HS-27A (cell line): ENCODE measurements around the gene ZSCAN12.
"Not testable (repeated sequence)": the region's sequence is repeated elsewhere in the genome, so short reads cannot be mapped to it uniquely, and the experiment has no call there.

Experiments
- DNase-seq: peaks from one replicate; pipeline ENCODE4 v3.0.0-alpha.2; 2012; ENCODE audit warnings: low read depth, missing footprints

Gene ZSCAN12

DNA sequence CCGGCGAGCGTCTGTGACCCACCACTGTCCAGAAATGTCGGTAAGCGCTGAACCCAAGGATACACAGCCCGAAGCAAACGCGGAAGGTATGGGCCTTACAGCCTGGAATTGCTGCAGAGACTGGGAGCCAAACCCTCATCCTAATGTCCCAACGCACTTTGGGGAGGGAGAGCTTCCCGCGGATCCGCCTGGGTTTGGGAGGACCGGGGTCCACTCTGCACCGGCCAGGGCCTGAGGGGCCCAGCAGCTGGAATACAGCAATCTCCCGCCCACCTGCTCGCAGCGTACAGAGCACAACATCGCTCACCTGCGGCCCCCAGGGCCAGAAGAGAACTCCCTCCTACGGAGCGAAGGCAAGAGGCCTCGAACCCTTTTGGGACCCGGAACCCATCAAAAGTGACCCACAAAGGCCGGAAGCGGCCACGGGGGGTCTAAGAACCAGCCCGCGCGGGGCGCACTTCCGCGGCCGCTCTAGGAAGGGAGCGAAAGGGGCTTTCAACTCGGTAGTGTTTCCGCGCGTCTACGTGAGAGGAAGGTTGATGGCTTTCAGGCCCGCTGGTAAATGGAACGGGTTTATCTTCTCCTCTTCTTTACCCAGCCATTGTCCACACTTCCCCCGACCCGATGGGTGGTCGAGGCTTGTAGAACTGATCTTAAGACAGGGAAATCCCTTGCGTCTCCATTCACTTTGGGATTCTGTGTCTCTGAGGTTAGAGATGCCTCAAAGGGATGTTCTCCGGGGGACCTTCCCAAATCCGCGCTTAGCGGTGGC lies at the start of gene ZSCAN12:
Gene ZSCAN12 (minus strand): TSS at position 398 of the 772 bp plus-strand sequence. CDS start 1,342 bp downstream, outside the sequence.
- peak; percentile 78 for DNase-seq

GRCh38 chr6:28449056-28449455 lies 49.5 kb upstream of the ZSCAN12 start:
- no peak for DNase-seq

DNA sequence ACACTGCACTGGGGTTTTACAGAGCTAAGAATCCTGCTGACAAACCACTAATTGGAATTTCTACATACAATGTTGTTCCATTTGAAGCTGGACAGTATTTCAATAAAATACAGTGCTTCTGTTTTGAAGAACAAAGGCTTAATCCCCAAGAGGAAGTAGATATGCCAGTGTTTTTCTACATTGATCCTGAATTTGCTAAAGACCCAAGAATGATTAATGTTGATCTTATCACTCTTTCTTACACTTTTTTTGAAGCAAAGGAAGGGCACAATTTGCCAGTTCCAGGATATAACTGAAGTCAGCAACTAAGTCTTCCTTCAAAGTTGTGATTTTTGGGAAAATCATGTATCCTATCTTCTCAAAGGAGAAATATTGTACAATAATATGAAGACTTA lies 48.0 kb upstream of the ZSCAN12 start:
- DNase-seq: not testable (repeated sequence)

- no peak for DNase-seq
Observed at GRCh38 chr6:28446818-28447511, 47.4 kb upstream of the ZSCAN12 start.

GRCh38 chr6:28444759-28445158 lies 45.2 kb upstream of the ZSCAN12 start:
- DNase-seq: not testable (repeated sequence)

DNA sequence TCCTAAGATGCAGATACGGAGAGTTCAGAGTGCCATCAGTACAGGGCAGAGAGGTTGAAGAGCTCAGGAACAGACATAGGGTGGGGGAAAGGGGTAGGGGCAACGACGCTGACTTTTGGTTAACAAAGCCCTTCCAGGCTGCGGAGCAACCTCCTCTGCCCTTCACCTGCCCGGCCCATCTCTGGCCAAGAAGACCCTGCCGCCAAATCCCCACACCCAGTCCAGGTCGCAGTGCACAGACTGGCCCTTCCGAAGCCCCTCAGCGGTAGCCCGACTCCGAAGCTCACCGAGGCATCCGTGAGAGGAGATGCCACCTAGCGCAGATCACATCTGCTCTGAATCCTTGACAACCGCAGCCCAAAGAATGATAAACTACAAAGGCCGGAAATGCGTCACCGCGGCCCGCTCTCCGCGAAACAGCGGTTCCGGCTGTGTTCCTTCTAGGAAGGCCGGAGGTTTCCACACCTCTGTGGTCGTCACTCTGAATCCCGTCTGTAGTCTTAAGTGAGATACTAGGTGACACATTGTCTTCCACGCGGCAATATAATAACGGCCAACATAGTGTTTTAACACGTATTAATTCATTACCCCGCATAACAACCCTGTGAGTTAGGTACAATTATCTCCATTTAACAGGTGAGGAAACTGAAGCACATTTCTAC lies 43.7 kb upstream of the ZSCAN12 start, which contains the start of gene ZSCAN23:
Gene ZSCAN23 (minus strand): TSS at position 380 of the 662 bp plus-strand sequence. CDS start 7,225 bp downstream, outside the sequence.
- DNase-seq: peak; percentile 62

- no peak for DNase-seq
Observed at GRCh38 chr6:28442586-28442985, 43.0 kb upstream of the ZSCAN12 start.

- DNase-seq: no peak
Observed at GRCh38 chr6:28436404-28436803, 36.9 kb upstream of the ZSCAN12 start.

DNA sequence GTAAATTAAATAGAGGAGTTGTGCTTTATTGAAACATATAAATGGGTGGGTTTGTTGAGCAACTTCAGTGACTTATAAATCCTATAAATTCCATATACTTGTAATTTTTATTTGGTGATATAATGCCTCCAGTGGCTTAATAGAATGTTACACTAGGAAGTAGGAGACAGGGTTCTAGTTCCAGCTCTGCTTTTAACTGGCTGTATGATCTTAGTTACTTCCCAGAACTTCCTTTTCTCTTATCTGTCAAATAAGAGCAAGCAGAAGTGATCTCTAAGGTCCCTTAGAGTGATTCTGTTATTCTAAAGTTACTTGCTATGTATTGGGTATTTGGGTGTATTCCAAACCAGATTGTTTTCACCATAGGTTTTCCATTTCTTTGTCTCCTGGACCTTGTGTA lies 33.6 kb upstream of the ZSCAN12 start:
- no peak for DNase-seq

- no peak for DNase-seq
Observed at GRCh38 chr6:28429781-28430180, 30.2 kb upstream of the ZSCAN12 start.

- no peak for DNase-seq
Observed at GRCh38 chr6:28425944-28426541, 26.5 kb upstream of the ZSCAN12 start.

DNA sequence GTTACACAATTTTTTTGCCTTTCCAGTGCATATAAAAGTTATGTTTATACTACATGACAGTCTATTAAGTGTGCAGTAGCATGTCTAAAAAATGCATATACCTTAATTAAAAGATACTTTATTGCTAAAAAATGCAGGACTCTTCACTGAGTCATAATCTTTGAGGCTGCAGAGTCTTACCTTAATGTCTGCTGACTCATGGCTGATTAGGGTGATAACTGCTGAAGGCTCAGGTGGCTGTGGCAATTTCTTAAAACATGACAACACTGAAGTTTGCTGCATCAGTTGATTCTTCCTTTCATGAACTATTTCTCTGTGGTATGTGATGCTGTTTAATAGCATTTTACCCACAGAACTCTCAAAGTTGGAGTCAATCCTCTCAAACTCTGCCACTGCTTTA lies 24.6 kb upstream of the ZSCAN12 start:
- no peak for DNase-seq

DNA sequence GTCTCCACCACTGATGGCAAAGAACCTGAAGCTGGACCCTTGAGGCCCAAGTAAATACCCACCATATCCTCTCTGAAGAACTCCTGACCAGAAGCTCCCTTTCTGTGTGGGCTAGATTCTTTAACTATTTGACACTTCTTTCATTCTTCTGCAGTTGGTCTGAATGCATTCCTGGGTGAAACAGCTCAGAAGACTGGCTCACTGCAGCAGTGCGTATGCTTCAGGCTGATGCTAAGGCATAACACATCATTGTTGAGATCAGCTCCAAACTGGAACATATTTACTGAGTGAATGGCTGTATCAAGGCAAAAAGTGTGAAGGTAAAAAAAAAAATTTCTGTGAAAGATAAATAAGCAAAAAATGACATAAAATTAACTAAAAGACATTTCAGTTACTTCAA lies 24.0 kb upstream of the ZSCAN12 start:
- no peak for DNase-seq

GRCh38 chr6:28413681-28414080 lies 14.1 kb upstream of the ZSCAN12 start:
- no peak for DNase-seq

GRCh38 chr6:28410767-28411166 lies 11.2 kb upstream of the ZSCAN12 start:
- no peak for DNase-seq

- no peak for DNase-seq
Observed at GRCh38 chr6:28408076-28408802, 8.7 kb upstream of the ZSCAN12 start.

- no peak for DNase-seq
Observed at GRCh38 chr6:28407401-28407800, 7.9 kb upstream of the ZSCAN12 start.

- DNase-seq: not testable (repeated sequence)
Observed at GRCh38 chr6:28403923-28404322, 4.4 kb upstream of the ZSCAN12 start.

- no peak for DNase-seq
Observed at GRCh38 chr6:28402197-28402596, 2.6 kb upstream of the ZSCAN12 start.

- DNase-seq: no peak
Observed at GRCh38 chr6:28401172-28401571, 1.6 kb upstream of the ZSCAN12 start.

- DNase-seq: no peak
Observed at GRCh38 chr6:28400122-28400451, 540 bp upstream of the ZSCAN12 start.

DNA sequence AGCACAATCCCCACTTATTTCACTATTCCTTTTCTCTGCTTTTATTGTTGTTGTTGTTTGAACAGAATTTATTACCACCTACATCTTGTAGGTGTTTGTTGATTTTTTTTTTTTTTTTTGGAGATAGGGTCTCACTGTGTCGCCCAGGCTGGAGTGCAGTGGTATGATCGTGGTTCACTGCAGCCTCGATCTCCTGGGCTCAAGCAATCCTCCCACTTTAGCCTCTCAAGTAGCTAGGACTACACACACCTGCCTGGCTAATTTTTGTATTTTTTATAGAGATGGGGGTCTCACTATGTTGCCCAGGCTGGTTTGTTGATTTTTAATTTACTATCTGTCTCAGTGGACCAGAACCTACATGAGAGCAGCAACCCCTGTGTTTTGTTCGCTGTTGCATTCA lies 3.6 kb downstream of the ZSCAN12 start:
- DNase-seq: no peak
